Esophagus squamous epithelium (tissue), 5 donors: ENCODE measurements around the gene DDR2. TPM values are rescaled to one million over a fixed set of nuclear protein-coding genes. Genes with fewer than 3 reads are reported as not detected.
"Not testable (repeated sequence)": the region's sequence is repeated elsewhere in the genome, so short reads cannot be mapped to it uniquely, and the experiment has no call there.

Source experiments
- DNase-seq: peaks from one replicate; lab custom pipeline; 2025; lab: John Stamatoyannopoulos, UW
- H3K27ac ChIP-seq, 4 donors: fragments of 200-600 bp; sonication (generic); one replicate each; pipeline ENCODE4 v1.5.1; 2016 to 2019; ENCODE audit warnings: mild to moderate bottlenecking in 1 of 4
- H3K27me3 ChIP-seq, 4 donors: fragments of 200-600 bp; sonication (generic); 1 replicate in 3 of 4; 2 replicates in 1 of 4; pipeline versions ENCODE4 v1.5.1 to v1.6.0; 2017 to 2021; ENCODE audit warnings: antibody characterized with exemption in 1 of 4
- H3K36me3 ChIP-seq, 3 donors: fragments of 200-600 bp; sonication (generic); one replicate each; pipeline ENCODE4 v1.5.1; 2016 to 2019
- H3K4me1 ChIP-seq, 3 donors: fragments of 200-600 bp; sonication (generic); one replicate each; pipeline ENCODE4 v1.5.1; 2017 to 2019
- H3K4me3 ChIP-seq, 4 donors: fragments of 200-600 bp; sonication (generic); 1 replicate in 3 of 4; 2 replicates in 1 of 4; pipeline ENCODE4 v1.5.1; 2016 to 2019; ENCODE audit warnings: mild to moderate bottlenecking in 2 of 4, moderate library complexity in 1 of 4
- H3K9me3 ChIP-seq, 3 donors: fragments of 200-600 bp; sonication (generic); one replicate each; pipeline ENCODE4 v1.5.1; 2016 to 2019
- POLR2A ChIP-seq, 4 donors: fragments of 450-650 bp; IDR thresholded peaks; one replicate each; pipeline ENCODE4 v1.6.1; 2017; ENCODE audit warnings: antibody characterized with exemption in 4 of 4, mild to moderate bottlenecking in 4 of 4, moderate library complexity in 3 of 4
- WGBS, 2 donors: methylation state at CpG; one replicate each; pipeline ENCODE4 v1.1.5; 2018; 5-methylcytosine and 5-hydroxymethylcytosine counted together
- intact Hi-C: fragments of 100-400 bp; cut with DNase I; formaldehyde crosslinking; loops from one replicate; pipeline ENCODE4 v1.15.0; 2022
- total RNA-seq, 4 donors: library from RNA; depleted of rRNA; stranded (reverse); fragments of >200 nt; gene quantifications; one replicate each; pipeline ENCODE4 v1.1.0, GENCODE V29; 2016
- TF ChIP-seq, protein P1 (sequence below), 6 experiments: fragments of 450-650 bp in 4 of 6; fragments of 200-600 bp in 2 of 6; sonication (generic) in 2 of 6; IDR thresholded peaks; one replicate each; pipeline ENCODE4 v1.5.1; 2016 to 2019; ENCODE audit warnings: antibody characterized with exemption in 6 of 6, mild to moderate bottlenecking in 4 of 6, moderate library complexity in 4 of 6
- donor health status: DM: yes; HTN: yes; CAD: no.

Gene DDR2
- total RNA-seq, 4 donors from 2014 or later, result 1.5 to 88.1 (median 15.9) TPM

DNA sequence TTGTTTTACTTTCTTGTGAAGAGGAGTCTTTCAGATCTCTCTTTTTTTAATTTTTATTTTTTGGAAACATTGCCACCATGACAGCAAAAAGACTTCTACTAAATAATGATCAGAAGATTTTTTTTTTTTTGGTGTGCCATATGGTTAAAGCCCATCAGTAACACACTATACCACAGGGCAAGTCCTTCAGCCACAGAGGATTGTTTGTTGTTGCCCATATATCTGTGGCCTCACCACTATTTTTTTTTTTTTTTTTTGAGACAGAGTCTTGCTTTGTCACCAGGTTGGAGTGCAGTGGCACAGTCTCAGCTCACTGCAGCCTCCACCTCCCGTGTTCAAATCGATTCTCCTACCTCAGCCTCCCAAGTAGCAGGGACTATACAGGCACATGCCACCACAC is 41.6 kb upstream of the DDR2 start:
- no peak for DNase-seq
- Histone ChIP-seq H3K27ac (no peak overlapping the region), H3K4me1 (peaks cover 0 to 15% (median 0%) of the 10 kb centered on the region in 3 donors), H3K9me3 (no peaks in the 10 kb centered on the region), H3K36me3 (peaks cover 4 to 95% (median 18%) of the 10 kb centered on the region in 3 donors), H3K4me3 (no peak overlapping the region), H3K27me3 (no peaks in the 10 kb centered on the region)
- 78 to 100% methylated on average over 1 to 2 of the region's 2 CpGs for WGBS, 2 donors
- intact Hi-C loops, result no loop called here
- TF ChIP-seq POLR2A (IDR thresholded peaks at IDR 0.05), result no peak
- TF ChIP-seq, protein P1, sequence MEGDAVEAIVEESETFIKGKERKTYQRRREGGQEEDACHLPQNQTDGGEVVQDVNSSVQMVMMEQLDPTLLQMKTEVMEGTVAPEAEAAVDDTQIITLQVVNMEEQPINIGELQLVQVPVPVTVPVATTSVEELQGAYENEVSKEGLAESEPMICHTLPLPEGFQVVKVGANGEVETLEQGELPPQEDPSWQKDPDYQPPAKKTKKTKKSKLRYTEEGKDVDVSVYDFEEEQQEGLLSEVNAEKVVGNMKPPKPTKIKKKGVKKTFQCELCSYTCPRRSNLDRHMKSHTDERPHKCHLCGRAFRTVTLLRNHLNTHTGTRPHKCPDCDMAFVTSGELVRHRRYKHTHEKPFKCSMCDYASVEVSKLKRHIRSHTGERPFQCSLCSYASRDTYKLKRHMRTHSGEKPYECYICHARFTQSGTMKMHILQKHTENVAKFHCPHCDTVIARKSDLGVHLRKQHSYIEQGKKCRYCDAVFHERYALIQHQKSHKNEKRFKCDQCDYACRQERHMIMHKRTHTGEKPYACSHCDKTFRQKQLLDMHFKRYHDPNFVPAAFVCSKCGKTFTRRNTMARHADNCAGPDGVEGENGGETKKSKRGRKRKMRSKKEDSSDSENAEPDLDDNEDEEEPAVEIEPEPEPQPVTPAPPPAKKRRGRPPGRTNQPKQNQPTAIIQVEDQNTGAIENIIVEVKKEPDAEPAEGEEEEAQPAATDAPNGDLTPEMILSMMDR (IDR thresholded peaks at IDR 0.05), result no peak

DNA sequence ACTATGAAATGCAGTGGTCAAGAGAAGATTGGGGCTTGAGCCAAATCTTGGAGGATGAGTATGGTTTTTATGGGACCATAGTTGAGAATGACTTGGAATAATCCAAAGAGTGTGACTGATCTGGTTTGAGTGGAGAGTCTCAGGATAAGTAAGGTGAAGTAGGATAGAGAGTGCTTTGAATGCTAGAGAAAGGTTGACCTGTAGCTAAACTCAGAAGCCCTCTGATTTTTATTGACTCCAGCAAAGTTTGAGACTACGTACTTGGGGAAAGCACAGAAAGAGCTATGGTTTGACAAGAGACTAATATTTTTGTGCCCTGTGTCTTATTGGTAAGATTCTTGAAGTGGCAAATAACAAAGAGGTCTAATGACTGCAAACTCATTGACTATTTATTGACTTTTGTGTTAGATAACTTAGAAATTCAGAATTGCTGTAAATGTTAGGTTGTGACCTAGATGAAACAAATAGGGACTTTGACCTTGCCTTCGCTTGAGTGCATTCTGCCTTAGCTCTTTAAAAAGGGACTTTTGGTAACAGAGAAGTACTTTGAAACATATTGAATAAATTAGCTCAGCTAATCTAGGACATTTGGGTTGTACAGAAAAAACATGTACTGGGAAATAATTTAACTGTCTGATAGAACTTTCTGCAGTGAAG is 35.6 kb upstream of the DDR2 start:
- 73 to 91% methylated on average over 2 of the region's 2 CpGs for WGBS, 2 donors
- Histone ChIP-seq H3K4me1 (no peaks in the 10 kb centered on the region), H3K4me3 (no peak overlapping the region), H3K27me3 (no peaks in the 10 kb centered on the region), H3K9me3 (no peaks in the 10 kb centered on the region), H3K27ac (no peak overlapping the region), H3K36me3 (peaks cover 0 to 95% (median 3%) of the 10 kb centered on the region in 3 donors)
- no peak for TF ChIP-seq POLR2A (IDR thresholded peaks at IDR 0.05)
- TF ChIP-seq, protein P1 (IDR thresholded peaks at IDR 0.05), result no peak
- intact Hi-C loops, result no loop called here
- DNase-seq, result no peak

DNA sequence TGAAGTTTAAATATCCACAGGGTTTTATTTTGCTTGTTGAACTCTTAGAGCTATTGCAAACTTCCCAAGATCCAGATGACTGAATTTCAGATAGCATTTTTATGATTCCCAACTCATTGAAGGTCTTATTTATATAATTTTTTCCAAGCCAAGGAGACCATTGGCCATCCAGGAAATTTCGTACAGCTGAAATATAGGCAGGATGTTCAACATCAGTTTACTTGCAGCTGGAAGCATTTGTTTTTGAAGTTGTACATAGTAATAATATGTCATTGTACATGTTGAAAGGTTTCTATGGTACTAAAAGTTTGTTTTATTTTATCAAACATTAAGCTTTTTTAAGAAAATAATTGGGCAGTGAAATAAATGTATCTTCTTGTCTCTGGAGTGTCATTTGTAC is 32.8 kb upstream of the DDR2 start:
- no peaks in the 10 kb centered on the region for H3K9me3 ChIP-seq
- no peak for DNase-seq
- no peak overlapping the region for H3K4me3 ChIP-seq
- H3K27ac ChIP-seq, result no peak overlapping the region
- no peaks in the 10 kb centered on the region for H3K4me1 ChIP-seq
- 89 to 92% methylated on average over 1 of the region's 1 CpG for WGBS, 2 donors
- no peaks in the 10 kb centered on the region for H3K27me3 ChIP-seq
- intact Hi-C loops, result no loop called here
- peaks cover 0 to 84% (median 0%) of the 10 kb centered on the region in 3 donors for H3K36me3 ChIP-seq
- TF ChIP-seq, protein P1 (IDR thresholded peaks at IDR 0.05), result no peak
- TF ChIP-seq POLR2A (IDR thresholded peaks at IDR 0.05), result no peak

DNA sequence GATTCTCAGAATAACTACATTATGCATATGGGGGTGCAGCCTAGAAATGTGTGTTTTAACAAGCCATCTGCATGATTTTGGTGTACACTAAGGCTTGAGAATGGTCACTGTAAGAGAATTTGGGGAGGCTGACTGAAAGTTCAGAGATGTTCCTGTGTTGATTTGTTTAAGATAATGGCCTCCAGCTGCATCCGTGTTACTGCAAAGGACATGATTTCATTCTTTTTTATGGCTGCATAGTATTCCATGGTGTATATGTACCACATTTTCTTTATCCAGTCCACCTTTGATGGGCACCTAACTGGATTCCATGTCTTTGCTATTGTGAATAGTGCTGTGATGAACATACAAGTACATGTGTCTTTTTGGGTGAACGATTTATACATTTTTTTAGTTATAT is 29.1 kb upstream of the DDR2 start:
- WGBS, 2 donors, result 91 to 93% methylated on average over 2 of the region's 2 CpGs

DNA sequence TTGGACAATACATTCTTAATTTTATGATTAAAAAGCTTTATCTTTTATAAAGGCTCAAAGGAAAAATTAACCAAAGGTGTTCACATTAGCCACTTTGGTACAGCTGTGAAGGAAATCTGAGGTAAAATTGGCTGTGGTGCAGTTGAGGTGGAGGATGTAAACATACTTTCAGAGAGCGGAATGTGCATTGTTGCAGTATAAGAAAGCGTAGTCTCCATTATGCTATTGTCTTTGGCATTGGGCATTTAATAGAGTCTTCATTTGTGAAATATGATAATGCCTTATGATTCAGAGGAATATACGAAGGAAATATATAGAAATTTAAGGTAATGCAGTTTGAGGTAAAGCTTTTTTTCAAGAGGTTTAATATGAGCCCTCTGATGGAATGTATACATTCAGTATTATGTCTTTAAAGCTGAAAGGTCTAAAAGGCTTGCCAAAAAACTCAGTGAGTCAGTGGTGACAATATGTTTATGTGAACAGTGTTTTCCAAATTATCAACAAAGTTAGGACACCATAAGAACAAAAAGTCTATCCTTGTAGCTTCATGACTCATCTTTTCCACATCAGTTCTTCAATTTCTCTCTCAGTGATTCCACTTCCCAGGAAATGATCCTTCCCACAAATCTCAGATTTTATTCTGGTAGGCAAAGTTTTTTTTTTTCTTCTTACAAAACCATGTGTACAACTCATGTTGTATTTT is 26.9 kb upstream of the DDR2 start:
- 75 to 79% methylated on average over 3 of the region's 3 CpGs for WGBS, 2 donors
- peak overlapping the region in 3 of 4 donors; percentile 11 to 23 (median 17) for H3K27ac ChIP-seq
- no peaks in the 10 kb centered on the region for H3K9me3 ChIP-seq
- H3K36me3 ChIP-seq, result peaks cover 0 to 37% (median 0%) of the 10 kb centered on the region in 3 donors
- H3K4me3 ChIP-seq, result no peak overlapping the region
- H3K27me3 ChIP-seq, result no peaks in the 10 kb centered on the region
- intact Hi-C loops, result no loop called here
- H3K4me1 ChIP-seq, result peaks cover 0 to 13% (median 5%) of the 10 kb centered on the region in 3 donors
- TF ChIP-seq POLR2A (IDR thresholded peaks at IDR 0.05), result no peak
- TF ChIP-seq, protein P1 (IDR thresholded peaks at IDR 0.05), result no peak
- DNase-seq, result no peak

More for the DNA sequence above, 29.1 kb upstream of the DDR2 start:
- DNase-seq, H3K4me3 ChIP-seq, H3K27me3 ChIP-seq, H3K27ac ChIP-seq, H3K9me3 ChIP-seq, intact Hi-C loops: not testable (repeated sequence)
- peaks cover 0 to 51% (median 0%) of the 10 kb centered on the region in 3 donors for H3K36me3 ChIP-seq
- peaks cover 0 to 13% (median 5%) of the 10 kb centered on the region in 3 donors for H3K4me1 ChIP-seq
